ENCODE results near the gene PI4K2B. TPM values are rescaled to one million over a fixed set of nuclear protein-coding genes. Genes with fewer than 3 reads are reported as not detected.

The PI4K2B gene
- total and polyA plus RNA-seq, 2 of the 13 experiments (the other 11 are each of a cell fraction or from before 2014, with no cell fraction given): 6.9 to 25.8 TPM

DNA sequence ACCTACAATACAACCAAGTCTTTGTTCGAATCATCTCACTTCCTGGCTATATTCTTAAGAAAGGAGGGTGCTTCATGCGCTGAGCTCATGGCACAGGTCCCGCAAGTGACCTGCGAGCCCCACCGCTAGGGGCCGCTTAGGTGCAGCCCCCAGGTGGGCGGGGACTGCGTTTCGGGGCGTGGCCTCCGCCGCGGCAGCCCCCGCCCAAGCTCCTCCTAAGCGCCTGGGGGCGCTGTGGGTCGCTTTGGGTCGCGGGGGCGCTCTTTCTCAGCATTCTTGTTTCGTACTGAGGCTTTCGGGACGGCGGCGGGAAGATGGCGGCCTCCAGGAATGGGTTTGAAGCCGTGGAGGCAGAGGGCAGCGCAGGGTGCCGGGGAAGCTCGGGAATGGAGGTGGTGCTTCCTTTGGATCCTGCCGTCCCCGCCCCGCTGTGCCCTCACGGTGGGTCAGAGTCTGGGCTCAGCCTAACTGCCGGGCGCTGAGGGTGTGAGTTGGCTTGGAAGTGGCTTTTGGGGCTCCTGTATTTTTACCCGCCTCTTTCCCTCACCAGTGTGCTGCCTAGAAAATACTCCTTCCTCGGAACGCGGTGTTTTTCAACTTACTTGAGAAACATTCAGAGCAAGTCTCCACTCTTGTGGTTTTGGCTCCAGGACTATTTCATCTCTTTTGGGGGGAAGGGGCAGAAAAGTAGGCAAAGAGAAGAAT, 78.8 kb downstream of the PI4K2B start, which contains the start of gene ZCCHC4 (continued):
- TF ChIP-seq NFIB (CRISPR knock-in tag; IDR thresholded peaks at IDR 0.05; ENCODE audit: borderline replicate concordance): no peak
- no peak for TF ChIP-seq ESRRA (CRISPR knock-in tag; IDR thresholded peaks at IDR 0.05; ENCODE audit: low read depth)
- peak; percentile 71; the same call in 1 of the 2 replicates for TF ChIP-seq RXRA (CRISPR knock-in tag; IDR thresholded peaks at IDR 0.05)
- TF ChIP-seq, protein P1, sequence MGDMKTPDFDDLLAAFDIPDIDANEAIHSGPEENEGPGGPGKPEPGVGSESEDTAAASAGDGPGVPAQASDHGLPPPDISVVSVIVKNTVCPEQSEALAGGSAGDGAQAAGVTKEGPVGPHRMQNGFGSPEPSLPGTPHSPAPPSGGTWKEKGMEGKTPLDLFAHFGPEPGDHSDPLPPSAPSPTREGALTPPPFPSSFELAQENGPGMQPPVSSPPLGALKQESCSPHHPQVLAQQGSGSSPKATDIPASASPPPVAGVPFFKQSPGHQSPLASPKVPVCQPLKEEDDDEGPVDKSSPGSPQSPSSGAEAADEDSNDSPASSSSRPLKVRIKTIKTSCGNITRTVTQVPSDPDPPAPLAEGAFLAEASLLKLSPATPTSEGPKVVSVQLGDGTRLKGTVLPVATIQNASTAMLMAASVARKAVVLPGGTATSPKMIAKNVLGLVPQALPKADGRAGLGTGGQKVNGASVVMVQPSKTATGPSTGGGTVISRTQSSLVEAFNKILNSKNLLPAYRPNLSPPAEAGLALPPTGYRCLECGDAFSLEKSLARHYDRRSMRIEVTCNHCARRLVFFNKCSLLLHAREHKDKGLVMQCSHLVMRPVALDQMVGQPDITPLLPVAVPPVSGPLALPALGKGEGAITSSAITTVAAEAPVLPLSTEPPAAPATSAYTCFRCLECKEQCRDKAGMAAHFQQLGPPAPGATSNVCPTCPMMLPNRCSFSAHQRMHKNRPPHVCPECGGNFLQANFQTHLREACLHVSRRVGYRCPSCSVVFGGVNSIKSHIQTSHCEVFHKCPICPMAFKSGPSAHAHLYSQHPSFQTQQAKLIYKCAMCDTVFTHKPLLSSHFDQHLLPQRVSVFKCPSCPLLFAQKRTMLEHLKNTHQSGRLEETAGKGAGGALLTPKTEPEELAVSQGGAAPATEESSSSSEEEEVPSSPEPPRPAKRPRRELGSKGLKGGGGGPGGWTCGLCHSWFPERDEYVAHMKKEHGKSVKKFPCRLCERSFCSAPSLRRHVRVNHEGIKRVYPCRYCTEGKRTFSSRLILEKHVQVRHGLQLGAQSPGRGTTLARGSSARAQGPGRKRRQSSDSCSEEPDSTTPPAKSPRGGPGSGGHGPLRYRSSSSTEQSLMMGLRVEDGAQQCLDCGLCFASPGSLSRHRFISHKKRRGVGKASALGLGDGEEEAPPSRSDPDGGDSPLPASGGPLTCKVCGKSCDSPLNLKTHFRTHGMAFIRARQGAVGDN (CRISPR knock-in tag; IDR thresholded peaks at IDR 0.05): peak; percentile 87
- peak; percentile 87 for TF ChIP-seq ZIK1 (CRISPR knock-in tag; IDR thresholded peaks at IDR 0.05; ENCODE audit: borderline replicate concordance, low read depth)
- no peak for TF ChIP-seq PTBP1 (IDR thresholded peaks at IDR 0.05; ENCODE audit: low read depth, low read length, poor library complexity, severe bottlenecking)
- TF ChIP-seq CC2D1A (CRISPR knock-in tag; IDR thresholded peaks at IDR 0.05): no peak
- peak; percentile 96 for TF ChIP-seq YEATS4 (CRISPR knock-in tag; IDR thresholded peaks at IDR 0.05; ENCODE audit: borderline replicate concordance)
- TF ChIP-seq KLF6 (CRISPR knock-in tag; IDR thresholded peaks at IDR 0.05): peak; percentile 90; the same call in 1 of the 2 replicates
- TF ChIP-seq, protein P2, sequence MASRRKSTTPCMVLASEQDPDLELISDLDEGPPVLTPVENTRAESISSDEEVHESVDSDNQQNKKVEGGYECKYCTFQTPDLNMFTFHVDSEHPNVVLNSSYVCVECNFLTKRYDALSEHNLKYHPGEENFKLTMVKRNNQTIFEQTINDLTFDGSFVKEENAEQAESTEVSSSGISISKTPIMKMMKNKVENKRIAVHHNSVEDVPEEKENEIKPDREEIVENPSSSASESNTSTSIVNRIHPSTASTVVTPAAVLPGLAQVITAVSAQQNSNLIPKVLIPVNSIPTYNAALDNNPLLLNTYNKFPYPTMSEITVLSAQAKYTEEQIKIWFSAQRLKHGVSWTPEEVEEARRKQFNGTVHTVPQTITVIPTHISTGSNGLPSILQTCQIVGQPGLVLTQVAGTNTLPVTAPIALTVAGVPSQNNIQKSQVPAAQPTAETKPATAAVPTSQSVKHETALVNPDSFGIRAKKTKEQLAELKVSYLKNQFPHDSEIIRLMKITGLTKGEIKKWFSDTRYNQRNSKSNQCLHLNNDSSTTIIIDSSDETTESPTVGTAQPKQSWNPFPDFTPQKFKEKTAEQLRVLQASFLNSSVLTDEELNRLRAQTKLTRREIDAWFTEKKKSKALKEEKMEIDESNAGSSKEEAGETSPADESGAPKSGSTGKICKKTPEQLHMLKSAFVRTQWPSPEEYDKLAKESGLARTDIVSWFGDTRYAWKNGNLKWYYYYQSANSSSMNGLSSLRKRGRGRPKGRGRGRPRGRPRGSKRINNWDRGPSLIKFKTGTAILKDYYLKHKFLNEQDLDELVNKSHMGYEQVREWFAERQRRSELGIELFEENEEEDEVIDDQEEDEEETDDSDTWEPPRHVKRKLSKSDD (CRISPR knock-in tag; IDR thresholded peaks at IDR 0.05; ENCODE audit: low read depth): no peak
- TF ChIP-seq XBP1 (CRISPR knock-in tag; IDR thresholded peaks at IDR 0.05): no peak
- TF ChIP-seq, protein P3, sequence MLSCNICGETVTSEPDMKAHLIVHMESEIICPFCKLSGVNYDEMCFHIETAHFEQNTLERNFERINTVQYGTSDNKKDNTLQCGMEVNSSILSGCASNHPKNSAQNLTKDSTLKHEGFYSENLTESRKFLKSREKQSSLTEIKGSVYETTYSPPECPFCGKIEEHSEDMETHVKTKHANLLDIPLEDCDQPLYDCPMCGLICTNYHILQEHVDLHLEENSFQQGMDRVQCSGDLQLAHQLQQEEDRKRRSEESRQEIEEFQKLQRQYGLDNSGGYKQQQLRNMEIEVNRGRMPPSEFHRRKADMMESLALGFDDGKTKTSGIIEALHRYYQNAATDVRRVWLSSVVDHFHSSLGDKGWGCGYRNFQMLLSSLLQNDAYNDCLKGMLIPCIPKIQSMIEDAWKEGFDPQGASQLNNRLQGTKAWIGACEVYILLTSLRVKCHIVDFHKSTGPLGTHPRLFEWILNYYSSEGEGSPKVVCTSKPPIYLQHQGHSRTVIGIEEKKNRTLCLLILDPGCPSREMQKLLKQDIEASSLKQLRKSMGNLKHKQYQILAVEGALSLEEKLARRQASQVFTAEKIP (CRISPR knock-in tag; IDR thresholded peaks at IDR 0.05; ENCODE audit: borderline replicate concordance): no peak
- TF ChIP-seq KAT7 (CRISPR knock-in tag; IDR thresholded peaks at IDR 0.05; ENCODE audit: borderline replicate concordance): peak; percentile 94
- no peak for TF ChIP-seq CERS6 (CRISPR knock-in tag; IDR thresholded peaks at IDR 0.05)
- no peak for TF ChIP-seq CENPX (CRISPR knock-in tag; IDR thresholded peaks at IDR 0.05)

Measured in HepG2 (cell line).